HUDEP-2 (cell line): ENCODE results near the gene SORL1-AS1.

ENCODE experiments used
- DNase-seq, 76 experiments: peaks; one replicate each; lab custom pipeline; 2025; ENCODE audit not compliant: unreplicated experiment in 76 of 76; lab: John Stamatoyannopoulos, UW

SORL1-AS1 gene

DNA sequence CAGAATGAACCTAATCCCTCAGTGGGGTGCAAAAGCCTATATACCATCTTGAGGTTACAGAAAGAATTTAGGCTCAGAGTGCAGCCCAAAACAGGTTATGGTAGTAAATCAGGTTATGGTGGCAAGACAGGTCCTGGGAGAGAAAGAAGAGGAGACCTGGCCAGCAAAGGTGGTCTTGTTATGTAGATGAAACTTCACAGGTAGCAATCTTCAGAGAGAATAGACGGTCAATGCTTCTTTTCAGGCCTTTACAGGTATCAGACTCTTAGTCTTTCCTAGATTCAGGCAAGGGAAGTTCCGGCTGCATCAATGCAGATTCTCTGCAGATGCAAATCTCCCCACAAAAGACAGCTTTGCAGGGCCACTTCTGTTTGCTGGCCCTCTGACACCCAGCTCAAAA lies 46.5 kb downstream of the SORL1-AS1 start:
- DNase-seq: no peak

DNA sequence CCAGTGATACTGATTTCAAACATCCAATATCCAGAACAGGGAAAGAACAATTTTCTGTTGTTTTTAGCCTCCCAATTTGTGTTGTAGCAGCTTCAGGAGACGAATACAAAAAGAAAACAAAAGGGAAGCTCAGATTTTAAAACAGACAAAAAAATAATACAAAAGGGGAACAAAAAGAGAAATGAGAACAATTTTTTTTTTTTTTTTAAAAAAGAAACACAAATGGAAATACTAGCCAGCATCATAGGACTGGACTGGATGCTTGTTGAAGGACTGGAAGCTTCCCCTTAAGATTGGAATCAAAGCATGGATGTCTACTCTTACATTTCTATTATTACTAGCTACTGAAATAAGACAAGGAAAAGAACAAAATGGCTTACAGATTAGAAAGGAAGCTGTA lies 47.1 kb downstream of the SORL1-AS1 start:
- DNase-seq: no peak

DNA sequence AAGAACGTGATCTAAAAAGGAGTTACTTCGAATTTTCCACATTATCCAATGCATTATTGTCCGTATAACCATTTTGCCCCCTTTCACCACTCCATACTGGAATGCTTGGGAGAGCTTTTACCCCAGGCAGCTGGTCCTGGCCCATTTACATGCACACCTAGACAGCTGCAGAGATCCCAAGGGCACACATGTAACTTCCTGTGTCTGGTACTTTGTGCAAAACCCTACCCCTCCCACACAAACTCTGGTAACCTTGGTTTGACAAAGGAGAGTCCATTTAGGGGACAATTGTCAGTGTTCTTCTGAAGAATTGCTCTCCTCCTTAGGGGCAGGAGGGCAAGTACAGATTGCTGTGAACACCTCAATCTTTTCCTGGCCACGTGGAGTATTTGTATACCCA lies 58.0 kb downstream of the SORL1-AS1 start:
- no peak for DNase-seq

GRCh38 chr11:121393855-121394254 lies 58.9 kb downstream of the SORL1-AS1 start:
- no peak for DNase-seq

DNA sequence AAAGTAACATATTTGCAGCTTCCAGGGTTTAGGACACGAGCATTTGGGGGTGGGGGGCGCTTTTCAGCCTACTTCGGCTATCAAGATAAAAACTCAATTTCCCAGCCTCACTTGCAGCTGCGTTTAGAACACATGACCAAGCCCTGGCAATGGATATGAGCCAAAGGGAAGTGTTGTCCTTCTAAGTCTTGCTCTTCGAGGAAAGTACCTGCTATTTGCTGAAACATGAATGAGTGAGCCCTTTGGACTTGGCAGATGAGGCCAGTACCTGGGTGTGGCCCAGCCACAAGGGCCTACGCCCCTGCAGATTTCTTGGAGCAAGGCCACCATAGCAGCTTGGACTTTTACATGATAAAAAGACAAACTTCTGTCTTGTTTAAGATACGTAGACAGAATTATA lies 60.9 kb downstream of the SORL1-AS1 start:
- peak in 68 of 76 experiments; percentile 2 to 74 (median 30) for DNase-seq

- DNase-seq: no peak
Measured at GRCh38 chr11:121389651-121390050, 63.1 kb downstream of the SORL1-AS1 start.
